WTC11 (cell line): ENCODE measurements around the gene CILP2.

Experiments
- ATF3 ChIP-seq: sonication (generic); formaldehyde crosslinking; conservative IDR thresholded peaks from 2 replicates; pipeline ENCODE4 v1.8.1; 2022; ENCODE audit warnings: mild to moderate bottlenecking, missing genetic modification reagents
- FOXJ3 ChIP-seq: sonication (generic); formaldehyde crosslinking; IDR thresholded peaks from 2 replicates; pipeline ENCODE4 v1.9.0; 2021; ENCODE audit warnings: missing genetic modification reagents, mild to moderate bottlenecking, borderline replicate concordance
- IRF2 ChIP-seq: sonication (generic); formaldehyde crosslinking; IDR thresholded peaks from 2 replicates; pipeline ENCODE4 v1.8.0; 2022; ENCODE audit warnings: low read depth, missing genetic modification reagents, borderline replicate concordance
- USF1 ChIP-seq: sonication (generic); formaldehyde crosslinking; IDR thresholded peaks from 2 replicates; pipeline ENCODE4 v1.8.0; 2022; ENCODE audit warnings: mild to moderate bottlenecking, missing genetic modification reagents
- ZNF138 ChIP-seq: sonication (generic); formaldehyde crosslinking; conservative IDR thresholded peaks from 2 replicates; pipeline ENCODE4 v1.8.1; 2022; ENCODE audit warnings: mild to moderate bottlenecking, moderate library complexity, missing genetic modification reagents
- TF ChIP-seq, protein P1 (sequence below): fragments of 200-600 bp; IDR thresholded peaks from 2 replicates; pipeline ENCODE4 v1.8.0; 2022; ENCODE audit warnings: antibody characterized with exemption

DNA sequence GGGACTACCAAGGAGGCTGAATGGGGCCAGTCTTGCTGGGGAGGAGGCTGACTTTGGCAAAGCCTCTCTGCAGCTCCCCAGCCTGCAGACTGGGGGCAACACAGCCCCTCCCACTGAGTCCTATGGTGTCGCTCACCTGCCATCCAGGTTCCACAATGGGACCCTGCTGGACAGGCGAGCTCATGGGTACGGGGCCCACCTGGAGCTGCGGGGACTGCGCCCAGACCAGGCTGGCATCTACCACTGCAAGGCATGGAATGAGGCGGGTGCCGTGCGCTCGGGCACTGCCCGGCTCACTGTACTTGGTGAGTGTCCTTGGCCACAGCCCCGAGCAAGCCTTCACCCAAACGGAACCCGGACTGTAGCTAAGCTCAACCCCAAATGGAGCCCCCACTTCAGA is 5.0 kb downstream of the CILP2 start:
- TF ChIP-seq ZNF138 = no peak
- TF ChIP-seq IRF2 = no peak
- TF ChIP-seq ATF3 (CRISPR knock-in tag) = no peak
- TF ChIP-seq FOXJ3 = no peak
- no peak for TF ChIP-seq USF1 (CRISPR knock-in tag)
- TF ChIP-seq, protein P1, sequence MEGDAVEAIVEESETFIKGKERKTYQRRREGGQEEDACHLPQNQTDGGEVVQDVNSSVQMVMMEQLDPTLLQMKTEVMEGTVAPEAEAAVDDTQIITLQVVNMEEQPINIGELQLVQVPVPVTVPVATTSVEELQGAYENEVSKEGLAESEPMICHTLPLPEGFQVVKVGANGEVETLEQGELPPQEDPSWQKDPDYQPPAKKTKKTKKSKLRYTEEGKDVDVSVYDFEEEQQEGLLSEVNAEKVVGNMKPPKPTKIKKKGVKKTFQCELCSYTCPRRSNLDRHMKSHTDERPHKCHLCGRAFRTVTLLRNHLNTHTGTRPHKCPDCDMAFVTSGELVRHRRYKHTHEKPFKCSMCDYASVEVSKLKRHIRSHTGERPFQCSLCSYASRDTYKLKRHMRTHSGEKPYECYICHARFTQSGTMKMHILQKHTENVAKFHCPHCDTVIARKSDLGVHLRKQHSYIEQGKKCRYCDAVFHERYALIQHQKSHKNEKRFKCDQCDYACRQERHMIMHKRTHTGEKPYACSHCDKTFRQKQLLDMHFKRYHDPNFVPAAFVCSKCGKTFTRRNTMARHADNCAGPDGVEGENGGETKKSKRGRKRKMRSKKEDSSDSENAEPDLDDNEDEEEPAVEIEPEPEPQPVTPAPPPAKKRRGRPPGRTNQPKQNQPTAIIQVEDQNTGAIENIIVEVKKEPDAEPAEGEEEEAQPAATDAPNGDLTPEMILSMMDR = no peak
